ENCODE results near the gene SPHK1. TPM values are rescaled to one million over a fixed set of nuclear protein-coding genes. Genes with fewer than 3 reads are reported as not detected.

Gene SPHK1
- total and polyA plus RNA-seq, 2 donors (not counting 3 experiments of a cell fraction or from before 2014, with no cell fraction given), result 85.6 to 97.4 TPM

DNA sequence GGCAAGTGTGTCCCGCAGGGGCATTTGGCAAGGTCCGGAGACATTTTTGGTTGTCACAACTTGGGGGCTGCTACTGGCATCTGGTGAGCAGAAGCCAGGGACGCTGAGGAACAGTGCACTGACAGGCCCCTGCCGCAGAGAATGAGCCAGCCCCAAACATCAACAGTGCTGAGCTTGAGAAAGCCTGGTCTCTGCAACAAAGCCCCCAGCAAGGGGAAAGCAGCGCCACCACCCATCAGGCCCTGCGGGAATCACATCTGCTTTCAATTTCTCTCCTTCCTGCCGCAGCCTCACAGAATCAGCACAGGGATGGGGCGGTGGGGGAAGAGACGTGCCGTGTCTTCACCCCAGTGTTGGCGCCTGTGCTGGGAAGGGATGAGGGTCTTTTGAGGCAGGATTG lies 15.9 kb upstream of the SPHK1 start:
- Histone ChIP-seq H3K9ac (replicated peaks; ENCODE audit: extremely low read depth, insufficient read depth, low read length) (no peak overlapping the region), H3K4me3 (replicated peaks in 1 of 3; ENCODE audit: insufficient read depth in 1 of 3, low read depth in 1 of 3, low read length in 3 of 3) (no peak overlapping the region), H2AFZ (ENCODE audit: low read depth, low read length) (no peak overlapping the region), H4K20me1 (replicated peaks; ENCODE audit: control insufficient read depth, extremely low read depth, insufficient read depth, low read length) (no peaks in the 10 kb centered on the region), H3K79me2 (ENCODE audit: control insufficient read depth, insufficient read depth, low read length) (no peaks in the 10 kb centered on the region), H3K36me3 (ENCODE audit: control insufficient read depth in 2 of 2, extremely low read depth in 1 of 2, insufficient read depth in 2 of 2, low read length in 2 of 2) (no peaks in the 10 kb centered on the region), H3K9me3 (replicated peaks; ENCODE audit: control insufficient read depth, insufficient read depth, low read length) (no peaks in the 10 kb centered on the region), H3K27ac (ENCODE audit: insufficient read depth, low read depth, low read length) (no peak overlapping the region), H3K27me3 (ENCODE audit: control insufficient read depth in 2 of 2, insufficient read depth in 2 of 2, low read length in 2 of 2) (no peaks in the 10 kb centered on the region), H3K9me1 (replicated peaks; ENCODE audit: control insufficient read depth, extremely low read depth, insufficient read depth, low read length) (no peaks in the 10 kb centered on the region), H3K4me1 (ENCODE audit: control insufficient read depth, extremely low read depth, insufficient read depth, low read length) (peaks cover 28% of the 10 kb centered on the region), H3K4me2 (ENCODE audit: insufficient read depth, low read length) (no peak overlapping the region)
- BruUV-seq (replicated peaks), result no TSS peak
- FAIRE-seq (no peak), DNase-seq (ENCODE audit: low read depth, low spot score) (no peak)
- intact Hi-C loops (cut with micrococcal nuclease), result no loop called here
- dilution Hi-C loops (cut with MboI; ENCODE audit: extremely low pct_ligation_motif_present, low sequenced_read_pairs), result no loop called here
- TF ChIP-seq, protein P1, sequence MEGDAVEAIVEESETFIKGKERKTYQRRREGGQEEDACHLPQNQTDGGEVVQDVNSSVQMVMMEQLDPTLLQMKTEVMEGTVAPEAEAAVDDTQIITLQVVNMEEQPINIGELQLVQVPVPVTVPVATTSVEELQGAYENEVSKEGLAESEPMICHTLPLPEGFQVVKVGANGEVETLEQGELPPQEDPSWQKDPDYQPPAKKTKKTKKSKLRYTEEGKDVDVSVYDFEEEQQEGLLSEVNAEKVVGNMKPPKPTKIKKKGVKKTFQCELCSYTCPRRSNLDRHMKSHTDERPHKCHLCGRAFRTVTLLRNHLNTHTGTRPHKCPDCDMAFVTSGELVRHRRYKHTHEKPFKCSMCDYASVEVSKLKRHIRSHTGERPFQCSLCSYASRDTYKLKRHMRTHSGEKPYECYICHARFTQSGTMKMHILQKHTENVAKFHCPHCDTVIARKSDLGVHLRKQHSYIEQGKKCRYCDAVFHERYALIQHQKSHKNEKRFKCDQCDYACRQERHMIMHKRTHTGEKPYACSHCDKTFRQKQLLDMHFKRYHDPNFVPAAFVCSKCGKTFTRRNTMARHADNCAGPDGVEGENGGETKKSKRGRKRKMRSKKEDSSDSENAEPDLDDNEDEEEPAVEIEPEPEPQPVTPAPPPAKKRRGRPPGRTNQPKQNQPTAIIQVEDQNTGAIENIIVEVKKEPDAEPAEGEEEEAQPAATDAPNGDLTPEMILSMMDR (IDR thresholded peaks at IDR 0.05; ENCODE audit: extremely low read depth in 1 of 2, insufficient read depth in 1 of 2, low read depth in 1 of 2, low read length in 2 of 2), result no peak
- no peak for TF ChIP-seq JUN (IDR thresholded peaks at IDR 0.05; ENCODE audit: borderline replicate concordance, insufficient read depth, insufficient read length, low read depth)
- no peak for TF ChIP-seq GATA2 (IDR thresholded peaks at IDR 0.05; ENCODE audit: insufficient read depth, insufficient read length, low read depth, low read length)
- no peak for TF ChIP-seq MYC (IDR thresholded peaks at IDR 0.05; ENCODE audit: low read depth, low read length)
- no peak for TF ChIP-seq EZH2 (IDR thresholded peaks at IDR 0.05; ENCODE audit: borderline replicate concordance, low read depth, low read length, severe bottlenecking)
- no peak for TF ChIP-seq POLR2A (IDR thresholded peaks at IDR 0.05; ENCODE audit: low read depth, low read length)
- no peak for TF ChIP-seq FOS (IDR thresholded peaks at IDR 0.05; ENCODE audit: borderline replicate concordance, insufficient read depth, low read length)
- no peak for TF ChIP-seq POLR2AphosphoS5 (IDR thresholded peaks at IDR 0.05; ENCODE audit: insufficient read depth, low read depth, low read length)
- TF ChIP-seq, protein P2, sequence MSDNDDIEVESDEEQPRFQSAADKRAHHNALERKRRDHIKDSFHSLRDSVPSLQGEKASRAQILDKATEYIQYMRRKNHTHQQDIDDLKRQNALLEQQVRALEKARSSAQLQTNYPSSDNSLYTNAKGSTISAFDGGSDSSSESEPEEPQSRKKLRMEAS (IDR thresholded peaks at IDR 0.05; ENCODE audit: insufficient read depth, insufficient read length), result no peak
- CTCF ChIA-PET, result interaction anchor here (0.9 to 3.6 kb wide), 3 partner anchors 14 to 18 kb away, joined by 3 to 106 read pairs (median 4); partner anchors contain the start of gene SPHK1
- POLR2A ChIA-PET, result no interaction called here

Data from endothelial cell of umbilical vein (primary cell).